OCI-LY7 (cell line): Measurements from ENCODE around the gene DCP1B. TPM values are rescaled to one million over a fixed set of nuclear protein-coding genes. Genes with fewer than 3 reads are reported as not detected.

Source experiments
- BruUV-seq: library from RNA; stranded (reverse); fragments of 400-500 nt; replicated peaks from 2 replicates; lab custom pipeline; 2021; lab: Mats Ljungman, UMichigan
- CTCF ChIA-PET: fragments of 300-600 bp; sonication (Branson Sonifier 250); formaldehyde crosslinking; loops from one replicate; lab custom pipeline; 2022; ENCODE audit warnings: antibody characterized with exemption; ENCODE audit not compliant: unreplicated experiment; lab: Charles Lee
- POLR2A ChIA-PET: fragments of 300-600 bp; sonication (Branson Sonifier 250); formaldehyde crosslinking; loops from one replicate; lab custom pipeline; 2022; ENCODE audit warnings: antibody characterized with exemption; lab: Charles Lee
- DNase-seq: peaks from one replicate; pipeline ENCODE4 v3.0.0-alpha.2; 2015; ENCODE audit warnings: low spot score
- H2AFZ ChIP-seq: fragments of 200-600 bp; sonication (generic), shearing (Covaris generic); 2 replicates; pipeline ENCODE4 v1.6.1; 2014; ENCODE audit warnings: mild to moderate bottlenecking, antibody characterized with exemption, low read length, moderate library complexity
- H3K27ac ChIP-seq: fragments of 200-600 bp; sonication (generic); 2 replicates; pipeline ENCODE4 v1.5.1; 2014; ENCODE audit warnings: mixed run types, low read depth, mild to moderate bottlenecking, moderate library complexity, low read length, inconsistent platforms; ENCODE audit not compliant: poor library complexity, severe bottlenecking
- H3K36me3 ChIP-seq: fragments of 200-600 bp; sonication (generic); 2 replicates; pipeline ENCODE4 v1.6.1; 2014; ENCODE audit warnings: mild to moderate bottlenecking, antibody characterized with exemption, low read length, moderate library complexity, mixed read lengths; ENCODE audit not compliant: insufficient read depth
- H3K4me1 ChIP-seq: fragments of 200-600 bp; sonication (generic); 2 replicates; pipeline ENCODE4 v1.5.1; 2014; ENCODE audit warnings: mild to moderate bottlenecking, low read length; ENCODE audit not compliant: insufficient read depth, poor library complexity, severe bottlenecking
- H3K4me2 ChIP-seq: fragments of 200-600 bp; sonication (generic); 2 replicates; pipeline ENCODE4 v1.6.1; 2014; ENCODE audit warnings: mild to moderate bottlenecking, low read length
- H3K4me3 ChIP-seq: fragments of 200-600 bp; sonication (generic); 2 replicates; pipeline ENCODE4 v1.5.1; 2014; ENCODE audit warnings: mild to moderate bottlenecking, low read depth, low read length; ENCODE audit not compliant: poor library complexity, severe bottlenecking
- H3K79me2 ChIP-seq: fragments of 200-600 bp; sonication (generic); 2 replicates; pipeline ENCODE4 v1.6.1; 2016; ENCODE audit warnings: low read depth, mild to moderate bottlenecking, low read length, moderate library complexity, mixed read lengths; ENCODE audit not compliant: insufficient read depth
- H3K9me2 ChIP-seq: fragments of 200-600 bp; sonication (generic); 2 replicates; pipeline ENCODE4 v1.6.1; 2016; ENCODE audit warnings: mild to moderate bottlenecking, low read length, mixed read lengths; ENCODE audit not compliant: insufficient read depth
- H3K9me3 ChIP-seq: fragments of 200-600 bp; sonication (generic); 2 replicates; pipeline ENCODE4 v1.6.1; 2014; ENCODE audit warnings: mild to moderate bottlenecking, mixed run types, low read length, mixed read lengths
- H4K20me1 ChIP-seq: fragments of 200-600 bp; sonication (generic); 2 replicates; pipeline ENCODE4 v1.6.1; 2014; ENCODE audit warnings: mild to moderate bottlenecking, antibody characterized with exemption, low read length, moderate library complexity, mixed read lengths; ENCODE audit not compliant: insufficient read depth
- EZH2phosphoT487 ChIP-seq: fragments of 200-600 bp; sonication (generic); IDR thresholded peaks from 2 replicates; pipeline ENCODE4 v1.6.1; 2018; ENCODE audit warnings: low read depth, borderline replicate concordance, mild to moderate bottlenecking, mixed run types, antibody characterized with exemption, low read length, moderate library complexity, mixed read lengths
- intact Hi-C: fragments of 100-400 bp; cut with micrococcal nuclease; formaldehyde crosslinking; loops from one replicate; pipeline ENCODE4 v1.10.0; 2022; ENCODE audit not compliant: unreplicated experiment
- total RNA-seq, 2 experiments: library from RNA; depleted of rRNA in 1 of 2; stranded (reverse); fragments of >200 nt in 1 of 2; shearing (Covaris generic) in 1 of 2; gene quantifications; 2 replicates each; pipeline ENCODE4 v1.2.3, GENCODE V29; 2014 to 2022
- TF ChIP-seq, protein P1 (sequence below): fragments of 200-600 bp; sonication (generic); conservative IDR thresholded peaks from 2 replicates; pipeline ENCODE4 v1.5.1; 2014; ENCODE audit warnings: mild to moderate bottlenecking, antibody characterized with exemption, low read length, moderate library complexity, mixed read lengths

Gene DCP1B
- total RNA-seq, 2 experiments from 2014 or later, result 14.2 to 15.5 TPM

DNA sequence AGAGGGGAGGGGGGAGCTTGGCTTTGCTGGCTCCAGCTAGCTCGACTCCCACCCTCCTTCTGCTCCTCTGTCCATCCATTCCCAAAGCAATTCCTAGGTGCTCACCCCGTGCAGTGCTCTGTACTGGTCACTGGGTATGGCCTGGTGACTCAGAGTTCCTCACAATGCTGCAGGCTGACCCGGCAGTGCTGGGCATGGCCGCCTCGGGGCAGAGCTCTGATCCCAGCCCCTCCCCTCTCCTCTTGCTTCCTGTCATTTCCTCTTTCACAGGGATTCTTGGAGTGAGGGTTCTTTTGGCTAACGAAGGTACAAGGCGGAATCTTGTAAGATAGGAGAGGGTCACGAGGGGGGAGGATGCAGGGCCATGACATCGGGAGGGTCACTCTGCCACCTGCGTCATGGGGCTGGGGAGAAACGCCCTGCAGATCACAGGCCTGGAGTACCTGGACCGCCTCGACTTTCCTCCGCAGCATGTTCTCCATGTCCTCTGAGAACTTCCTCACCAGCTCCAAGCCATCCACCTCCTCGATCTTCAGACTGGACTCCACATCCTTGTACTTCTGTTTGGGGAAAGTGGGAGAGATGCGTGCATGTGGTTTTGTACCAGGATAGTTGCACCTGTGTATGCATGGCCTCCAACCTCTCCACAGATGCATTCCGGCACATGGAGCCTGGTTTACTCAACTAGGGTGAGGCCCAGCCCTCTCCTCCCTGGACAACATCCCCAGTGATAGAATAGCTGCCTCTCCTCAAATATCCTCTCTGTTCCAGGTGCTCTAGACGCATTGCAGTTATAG lies 91.5 kb downstream of the DCP1B start:
- H4K20me1 ChIP-seq, result no peaks in the 10 kb centered on the region
- BruUV-seq, result no TSS peak
- H3K4me3 ChIP-seq, result no peak overlapping the region
- ChIA-PET POLR2A (no interaction called here), CTCF (no interaction called here)
- H3K4me1 ChIP-seq, result peaks cover 8% of the 10 kb centered on the region
- no peak overlapping the region for H3K4me2 ChIP-seq
- H3K36me3 ChIP-seq, result no peaks in the 10 kb centered on the region
- H3K27ac ChIP-seq, result no peak overlapping the region
- no peak for DNase-seq
- TF ChIP-seq, protein P1, sequence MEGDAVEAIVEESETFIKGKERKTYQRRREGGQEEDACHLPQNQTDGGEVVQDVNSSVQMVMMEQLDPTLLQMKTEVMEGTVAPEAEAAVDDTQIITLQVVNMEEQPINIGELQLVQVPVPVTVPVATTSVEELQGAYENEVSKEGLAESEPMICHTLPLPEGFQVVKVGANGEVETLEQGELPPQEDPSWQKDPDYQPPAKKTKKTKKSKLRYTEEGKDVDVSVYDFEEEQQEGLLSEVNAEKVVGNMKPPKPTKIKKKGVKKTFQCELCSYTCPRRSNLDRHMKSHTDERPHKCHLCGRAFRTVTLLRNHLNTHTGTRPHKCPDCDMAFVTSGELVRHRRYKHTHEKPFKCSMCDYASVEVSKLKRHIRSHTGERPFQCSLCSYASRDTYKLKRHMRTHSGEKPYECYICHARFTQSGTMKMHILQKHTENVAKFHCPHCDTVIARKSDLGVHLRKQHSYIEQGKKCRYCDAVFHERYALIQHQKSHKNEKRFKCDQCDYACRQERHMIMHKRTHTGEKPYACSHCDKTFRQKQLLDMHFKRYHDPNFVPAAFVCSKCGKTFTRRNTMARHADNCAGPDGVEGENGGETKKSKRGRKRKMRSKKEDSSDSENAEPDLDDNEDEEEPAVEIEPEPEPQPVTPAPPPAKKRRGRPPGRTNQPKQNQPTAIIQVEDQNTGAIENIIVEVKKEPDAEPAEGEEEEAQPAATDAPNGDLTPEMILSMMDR, result no peak
- no peak for TF ChIP-seq EZH2phosphoT487
- no peak overlapping the region for H2AFZ ChIP-seq
- intact Hi-C loops, result no loop called here
- H3K9me3 ChIP-seq, result no peaks in the 10 kb centered on the region
- H3K9me2 ChIP-seq, result no peaks in the 10 kb centered on the region
- H3K79me2 ChIP-seq, result no peaks in the 10 kb centered on the region

DNA sequence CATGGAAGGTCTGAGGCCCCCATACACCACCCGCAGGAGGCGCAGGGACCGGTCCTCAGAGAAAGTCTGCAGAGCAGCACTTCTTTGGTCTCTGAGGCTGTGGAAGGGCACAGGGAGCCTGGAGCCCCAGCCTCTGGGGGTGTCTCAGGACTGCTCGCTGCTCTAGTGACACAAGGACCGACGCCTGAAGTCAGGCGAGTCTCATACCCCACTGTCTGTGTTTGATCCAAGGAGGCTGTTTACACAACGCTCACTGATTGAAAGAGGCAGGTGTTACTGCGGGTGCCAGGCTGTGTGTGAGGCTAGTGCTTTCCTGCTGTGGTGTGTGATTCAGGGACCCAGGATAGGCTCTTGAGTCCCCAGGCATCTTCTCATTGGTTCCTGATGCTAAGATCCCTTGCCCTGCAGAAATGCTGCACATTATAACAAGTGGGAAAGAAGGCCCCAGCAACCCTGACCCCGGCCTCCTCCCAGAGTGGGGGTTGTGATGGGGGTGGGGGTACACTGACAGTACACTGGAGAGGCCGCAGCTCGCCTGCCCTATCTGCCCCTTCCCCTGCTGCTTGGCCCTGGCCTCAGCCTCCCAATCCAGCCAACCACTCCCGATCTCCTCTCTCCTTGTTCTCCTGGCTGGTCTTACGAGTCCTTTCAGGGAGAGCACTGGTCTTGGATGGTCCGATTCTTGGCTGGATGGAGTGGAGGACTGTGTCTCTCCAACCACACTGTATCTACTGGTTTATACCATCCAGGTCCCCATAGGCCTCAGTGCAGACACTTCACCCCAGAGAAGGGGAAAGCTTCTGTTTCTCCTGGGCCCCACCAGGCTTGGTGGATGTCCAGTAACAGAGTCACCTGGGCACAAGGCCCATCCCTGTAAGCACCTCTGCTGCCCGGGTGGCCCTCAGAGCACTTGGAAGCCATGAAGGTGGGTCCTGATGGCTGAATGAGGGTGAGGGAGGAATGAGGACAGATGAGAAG lies 92.4 kb downstream of the DCP1B start:
- POLR2A ChIA-PET, result no interaction called here
- BruUV-seq, result no TSS peak
- H3K27ac ChIP-seq, result no peak overlapping the region

More for the DNA sequence above, 92.4 kb downstream of the DCP1B start:
- Histone ChIP-seq H2AFZ (no peak overlapping the region), H3K4me2 (no peak overlapping the region), H3K4me3 (no peak overlapping the region), H3K79me2 (no peaks in the 10 kb centered on the region), H3K36me3 (no peaks in the 10 kb centered on the region), H4K20me1 (no peaks in the 10 kb centered on the region), H3K4me1 (peaks cover 8% of the 10 kb centered on the region), H3K9me3 (no peaks in the 10 kb centered on the region), H3K9me2 (no peaks in the 10 kb centered on the region)
- CTCF ChIA-PET, result no interaction called here
- DNase-seq, result no peak
- intact Hi-C loops, result no loop called here
- TF ChIP-seq, protein P1, result no peak
- TF ChIP-seq EZH2phosphoT487, result no peak
